Panc1 (cell line): ENCODE results near the gene BRD9. TPM values are rescaled to one million over a fixed set of nuclear protein-coding genes. Genes with fewer than 3 reads are reported as not detected.
"Not testable (repeated sequence)": the region's sequence is repeated elsewhere in the genome, so short reads cannot be mapped to it uniquely, and the experiment has no call there.

Experiments
- ATAC-seq: fragments of 200-7000 bp; cut with Tn5 transposase; 2 replicates; pipeline ENCODE4 v1.9.1; 2020; ENCODE audit warnings: mild to moderate bottlenecking, moderate library complexity
- BruUV-seq: library from RNA; stranded (reverse); fragments of 400-500 nt; replicated peaks from 2 replicates; lab custom pipeline; 2021; lab: Mats Ljungman, UMichigan
- CTCF ChIA-PET: fragments of 300-600 bp; sonication (Branson Sonifier 250); formaldehyde crosslinking; loops from one replicate; lab custom pipeline; 2022; ENCODE audit warnings: antibody characterized with exemption; lab: Charles Lee
- POLR2A ChIA-PET: fragments of 300-600 bp; sonication (Branson Sonifier 250); formaldehyde crosslinking; loops from one replicate; lab custom pipeline; 2022; ENCODE audit warnings: antibody characterized with exemption; lab: Charles Lee
- DNase-seq: peaks from one replicate; pipeline ENCODE4 v3.0.0-alpha.2; 2010; ENCODE audit warnings: low read depth, low spot score
- H3K27ac ChIP-seq: 2 replicates; pipeline ENCODE4 v1.5.1; 2011; ENCODE audit warnings: mild to moderate bottlenecking, low read length, inconsistent platforms
- H3K27me3 ChIP-seq: fragments of 200-500 bp; sonication (Bioruptor generic); 2 replicates; pipeline ENCODE4 v1.6.0; 2014; ENCODE audit warnings: low read length, inconsistent platforms; ENCODE audit not compliant: control insufficient read depth, insufficient read depth
- H3K36me3 ChIP-seq: fragments of 200-500 bp; sonication (Bioruptor generic); 2 replicates; pipeline ENCODE4 v1.5.1; 2014; ENCODE audit warnings: inconsistent platforms, mild to moderate bottlenecking, low read length, moderate library complexity; ENCODE audit not compliant: control insufficient read depth, insufficient read depth
- H3K4me1 ChIP-seq: 2 replicates; pipeline ENCODE4 v1.5.1; 2011; ENCODE audit warnings: inconsistent platforms, mild to moderate bottlenecking, low read length, moderate library complexity; ENCODE audit not compliant: control insufficient read depth, insufficient read depth
- H3K4me3 ChIP-seq, 2 experiments: 2 replicates each; pipeline ENCODE4 v1.5.1; 2011 to 2012; ENCODE audit warnings: low read depth in 2 of 2, low read length in 2 of 2, mild to moderate bottlenecking in 2 of 2, inconsistent platforms in 1 of 2, moderate library complexity in 1 of 2
- H3K9me3 ChIP-seq: fragments of 200-500 bp; sonication (Bioruptor generic); 2 replicates; pipeline ENCODE4 v1.5.1; 2014; ENCODE audit warnings: low read depth, mild to moderate bottlenecking, inconsistent platforms, low read length, moderate library complexity; ENCODE audit not compliant: control insufficient read depth, insufficient read depth
- CTCF ChIP-seq: fragments of 450-650 bp; IDR thresholded peaks from 2 replicates; pipeline ENCODE4 v1.5.1; 2017; ENCODE audit warnings: mild to moderate bottlenecking
- POLR2AphosphoS5 ChIP-seq: IDR thresholded peaks from 2 replicates; pipeline ENCODE4 v1.6.1; 2012; ENCODE audit warnings: mild to moderate bottlenecking, low read depth, low read length, moderate library complexity
- REST ChIP-seq, 2 experiments: IDR thresholded peaks; 2 replicates each; pipeline ENCODE4 v1.6.1; 2011 to 2012; ENCODE audit warnings: low read depth in 2 of 2, control low read depth in 1 of 2, low read length in 1 of 2, mild to moderate bottlenecking in 1 of 2, moderate library complexity in 1 of 2; ENCODE audit not compliant: insufficient read depth in 1 of 2
- SIN3A ChIP-seq: IDR thresholded peaks from 2 replicates; pipeline ENCODE4 v1.6.1; 2012; ENCODE audit warnings: low read depth, mild to moderate bottlenecking, low read length, moderate library complexity, borderline replicate concordance; ENCODE audit not compliant: insufficient read depth
- TCF7L2 ChIP-seq: IDR thresholded peaks from 2 replicates; pipeline ENCODE4 v1.6.1; 2011; ENCODE audit warnings: mild to moderate bottlenecking, low read depth, low read length, inconsistent platforms
- in situ Hi-C: cut with HindIII; loops from 2 replicates; pipeline ENCODE4 v1.10.0; 2016; ENCODE audit warnings: low sequenced_read_pairs, low pct_unique_long_range_greater_than_20kb
- intact Hi-C: fragments of 100-400 bp; cut with micrococcal nuclease; formaldehyde crosslinking; loops from one replicate; pipeline ENCODE4 v1.10.0; 2022; ENCODE audit not compliant: unreplicated experiment
- total RNA-seq: library from RNA; stranded (reverse); gene quantifications from one replicate; pipeline ENCODE4 v1.2.1, GENCODE V29; 2021; ENCODE audit not compliant: unreplicated experiment

The BRD9 gene
- total RNA-seq, 1 experiment from 2014 or later: 64.3 TPM

GRCh38 chr5:849651-850301, 42.8 kb downstream of the BRD9 start:
- in situ Hi-C loops: no loop called here

GRCh38 chr5:848671-849111, 43.9 kb downstream of the BRD9 start:
- in situ Hi-C loops: no loop called here
- POLR2A ChIA-PET: no interaction called here
- H3K27me3 ChIP-seq: peaks cover 3% of the 10 kb centered on the region; the same call in 1 of the 2 replicates
- no peaks in the 10 kb centered on the region for H3K36me3 ChIP-seq
- ATAC-seq: no peak
- intact Hi-C loops: no loop called here
- no peak for DNase-seq
- H3K27ac ChIP-seq: no peak overlapping the region
- no peak for TF ChIP-seq TCF7L2
- TF ChIP-seq REST (IDR thresholded peaks at IDR 0.05; ENCODE audit: insufficient read depth in 1 of 2, low read depth in 2 of 2, low read length in 1 of 2): no peak
- no peak for TF ChIP-seq SIN3A
- TF ChIP-seq POLR2AphosphoS5: no peak
- TF ChIP-seq CTCF: no peak
- no TSS peak for BruUV-seq
- H3K4me1 ChIP-seq: no peaks in the 10 kb centered on the region
- no peak overlapping the region for H3K4me3 ChIP-seq
- no peaks in the 10 kb centered on the region for H3K9me3 ChIP-seq
- CTCF ChIA-PET: no interaction called here

More at GRCh38 chr5:849651-850301, 42.8 kb downstream of the BRD9 start:
- H3K9me3 ChIP-seq: no peaks in the 10 kb centered on the region
- ATAC-seq (no peak), DNase-seq (no peak)
- H3K36me3 ChIP-seq: no peaks in the 10 kb centered on the region
- H3K4me3 ChIP-seq: no peak overlapping the region
- CTCF ChIA-PET: no interaction called here
- intact Hi-C loops: no loop called here
- peaks cover 3% of the 10 kb centered on the region; the same call in 1 of the 2 replicates for H3K27me3 ChIP-seq
- no peaks in the 10 kb centered on the region for H3K4me1 ChIP-seq
- TF ChIP-seq REST (IDR thresholded peaks at IDR 0.05; ENCODE audit: insufficient read depth in 1 of 2, low read depth in 2 of 2, low read length in 1 of 2) (no peak), SIN3A (no peak), POLR2AphosphoS5 (no peak), CTCF (no peak), TCF7L2 (no peak)
- POLR2A ChIA-PET: no interaction called here
- no peak overlapping the region for H3K27ac ChIP-seq
- no TSS peak for BruUV-seq

- ATAC-seq, intact Hi-C loops, H3K27me3 ChIP-seq, H3K9me3 ChIP-seq, H3K36me3 ChIP-seq, H3K4me3 ChIP-seq, BruUV-seq, H3K27ac ChIP-seq, DNase-seq, POLR2A ChIA-PET, in situ Hi-C loops, H3K4me1 ChIP-seq, CTCF ChIA-PET: not testable (repeated sequence)
Measured at GRCh38 chr5:847736-848135, 44.9 kb downstream of the BRD9 start.
